Loucy (cell line): Measurements from ENCODE around the gene PRG2.

ENCODE experiments used
- EZH2phosphoT487 ChIP-seq: fragments of 200-600 bp; IDR thresholded peaks from 2 replicates; pipeline ENCODE4 v1.6.1; 2018; ENCODE audit warnings: antibody characterized with exemption, mild to moderate bottlenecking, moderate library complexity, borderline replicate concordance
- TF ChIP-seq, protein P1 (sequence below): fragments of 200-600 bp; sonication (generic); conservative IDR thresholded peaks from 2 replicates; pipeline ENCODE4 v1.5.1; 2014; ENCODE audit warnings: mild to moderate bottlenecking, antibody characterized with exemption, low read length

DNA sequence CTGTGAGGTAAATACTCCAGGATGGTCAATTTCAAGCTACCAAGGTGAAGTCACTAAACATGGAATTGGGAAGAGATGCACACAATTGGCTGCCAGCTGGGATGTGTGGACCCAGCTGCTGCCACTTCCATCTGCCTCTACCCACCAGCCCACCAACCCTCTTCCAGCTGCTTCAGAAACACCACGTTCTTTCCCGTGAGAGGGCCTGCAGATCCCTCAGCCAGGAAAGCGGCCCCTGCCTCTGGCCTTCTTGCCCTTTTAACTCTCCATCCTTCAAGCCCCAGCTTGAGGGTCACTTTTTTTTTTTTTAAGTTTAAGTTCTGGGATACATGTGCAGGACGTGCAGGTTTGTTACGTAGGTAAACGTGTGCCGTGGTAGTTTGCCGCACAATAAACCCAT, 29.5 kb downstream of the PRG2 start:
- TF ChIP-seq EZH2phosphoT487: no peak
- TF ChIP-seq, protein P1, sequence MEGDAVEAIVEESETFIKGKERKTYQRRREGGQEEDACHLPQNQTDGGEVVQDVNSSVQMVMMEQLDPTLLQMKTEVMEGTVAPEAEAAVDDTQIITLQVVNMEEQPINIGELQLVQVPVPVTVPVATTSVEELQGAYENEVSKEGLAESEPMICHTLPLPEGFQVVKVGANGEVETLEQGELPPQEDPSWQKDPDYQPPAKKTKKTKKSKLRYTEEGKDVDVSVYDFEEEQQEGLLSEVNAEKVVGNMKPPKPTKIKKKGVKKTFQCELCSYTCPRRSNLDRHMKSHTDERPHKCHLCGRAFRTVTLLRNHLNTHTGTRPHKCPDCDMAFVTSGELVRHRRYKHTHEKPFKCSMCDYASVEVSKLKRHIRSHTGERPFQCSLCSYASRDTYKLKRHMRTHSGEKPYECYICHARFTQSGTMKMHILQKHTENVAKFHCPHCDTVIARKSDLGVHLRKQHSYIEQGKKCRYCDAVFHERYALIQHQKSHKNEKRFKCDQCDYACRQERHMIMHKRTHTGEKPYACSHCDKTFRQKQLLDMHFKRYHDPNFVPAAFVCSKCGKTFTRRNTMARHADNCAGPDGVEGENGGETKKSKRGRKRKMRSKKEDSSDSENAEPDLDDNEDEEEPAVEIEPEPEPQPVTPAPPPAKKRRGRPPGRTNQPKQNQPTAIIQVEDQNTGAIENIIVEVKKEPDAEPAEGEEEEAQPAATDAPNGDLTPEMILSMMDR: no peak
